HG03571 (cell line): ENCODE results near the gene TICAM1.

Experiments
- ATAC-seq: cut with Tn5 transposase; IDR thresholded peaks from one replicate; pipeline ENCODE4 v1.9.1; 2021; ENCODE audit not compliant: unreplicated experiment

Gene TICAM1

GRCh38 chr19:4773047-4773640 is 58.4 kb downstream of the TICAM1 start:
- no peak for ATAC-seq

GRCh38 chr19:4772566-4772965 is 58.9 kb downstream of the TICAM1 start:
- no peak for ATAC-seq

- no peak for ATAC-seq
Observed at GRCh38 chr19:4768934-4769777, 62.4 kb downstream of the TICAM1 start.
